Sigmoid colon (tissue), 7 donors: ENCODE data around the gene ZG16. TPM values are rescaled to one million over a fixed set of nuclear protein-coding genes. Genes with fewer than 3 reads are reported as not detected.

ENCODE experiments used
- DNase-seq: peaks from one replicate; pipeline ENCODE4 v3.0.0-alpha.2; 2019
- H3K27ac ChIP-seq, 4 donors: fragments of 200-600 bp; sonication (generic); one replicate each; pipeline ENCODE4 v1.5.1; 2016 to 2019; ENCODE audit warnings: mild to moderate bottlenecking in 1 of 4
- H3K27me3 ChIP-seq, 3 donors: fragments of 200-600 bp; sonication (generic); one replicate each; pipeline ENCODE4 v1.5.1; 2019; ENCODE audit warnings: mild to moderate bottlenecking in 1 of 3
- H3K36me3 ChIP-seq, 4 donors: fragments of 200-600 bp; sonication (generic); one replicate each; pipeline ENCODE4 v1.5.1; 2016 to 2019
- H3K4me1 ChIP-seq, 4 donors: fragments of 200-600 bp; sonication (generic); one replicate each; pipeline ENCODE4 v1.5.1; 2017 to 2019
- H3K4me3 ChIP-seq, 4 donors: fragments of 200-600 bp; sonication (generic); one replicate each; pipeline ENCODE4 v1.5.1; 2017 to 2019; ENCODE audit warnings: mild to moderate bottlenecking in 2 of 4, moderate library complexity in 1 of 4
- H3K9me3 ChIP-seq, 4 donors: fragments of 200-600 bp in 3 of 4; sonication (generic) in 3 of 4; one replicate each; pipeline versions ENCODE4 v1.5.1 to v1.6.1; 2013 to 2019
- EP300 ChIP-seq, 4 donors: sonication (generic); formaldehyde crosslinking; IDR thresholded peaks; one replicate each; pipeline ENCODE4 v1.6.1; 2017; ENCODE audit warnings: antibody characterized with exemption in 4 of 4
- POLR2A ChIP-seq, 2 donors: fragments of 450-650 bp; IDR thresholded peaks; one replicate each; pipeline ENCODE4 v1.6.1; 2016; ENCODE audit warnings: antibody characterized with exemption in 2 of 2, mild to moderate bottlenecking in 2 of 2, moderate library complexity in 2 of 2
- POLR2AphosphoS5 ChIP-seq, 4 donors: sonication (generic); formaldehyde crosslinking; IDR thresholded peaks; one replicate each; pipeline ENCODE4 v1.6.1; 2017; ENCODE audit warnings: antibody characterized with exemption in 4 of 4
- WGBS, 2 donors: extraction: QIAGEN DNeasy Blood & Tissue Kit; methylation state at CpG; one replicate each; pipeline ENCODE4 v1.1.7; 2013; 5-methylcytosine and 5-hydroxymethylcytosine counted together
- intact Hi-C: fragments of 100-400 bp; cut with DNase I; formaldehyde crosslinking; loops from one replicate; pipeline ENCODE4 v1.15.1; 2023
- polyA plus RNA-seq, 3 donors: library from polyadenylated mRNA; stranded (reverse); fragments of 200-250 nt; gene quantifications; one replicate each; pipeline ENCODE4 v1.2.3, GENCODE V29; 2013
- total RNA-seq, 4 donors: library from RNA; depleted of rRNA; stranded (reverse); fragments of >200 nt; gene quantifications; one replicate each; pipeline ENCODE4 v1.1.0, GENCODE V29; 2016
- TF ChIP-seq, protein P1 (sequence below), 4 experiments: fragments of 450-650 bp in 3 of 4; fragments of 200-600 bp in 1 of 4; IDR thresholded peaks; one replicate each; pipeline ENCODE4 v1.5.1; 2016 to 2019; ENCODE audit warnings: antibody characterized with exemption in 4 of 4, mild to moderate bottlenecking in 3 of 4, moderate library complexity in 2 of 4
- donor health status: healthy with polysubstance abuse.
- donor health status: Bipolar disorder and iron deficiency.
- donor health status: healthy.

Gene ZG16
- total and polyA plus RNA-seq, 7 donors = 1.4 to 1,249 (median 503) TPM; not detected in 3

DNA sequence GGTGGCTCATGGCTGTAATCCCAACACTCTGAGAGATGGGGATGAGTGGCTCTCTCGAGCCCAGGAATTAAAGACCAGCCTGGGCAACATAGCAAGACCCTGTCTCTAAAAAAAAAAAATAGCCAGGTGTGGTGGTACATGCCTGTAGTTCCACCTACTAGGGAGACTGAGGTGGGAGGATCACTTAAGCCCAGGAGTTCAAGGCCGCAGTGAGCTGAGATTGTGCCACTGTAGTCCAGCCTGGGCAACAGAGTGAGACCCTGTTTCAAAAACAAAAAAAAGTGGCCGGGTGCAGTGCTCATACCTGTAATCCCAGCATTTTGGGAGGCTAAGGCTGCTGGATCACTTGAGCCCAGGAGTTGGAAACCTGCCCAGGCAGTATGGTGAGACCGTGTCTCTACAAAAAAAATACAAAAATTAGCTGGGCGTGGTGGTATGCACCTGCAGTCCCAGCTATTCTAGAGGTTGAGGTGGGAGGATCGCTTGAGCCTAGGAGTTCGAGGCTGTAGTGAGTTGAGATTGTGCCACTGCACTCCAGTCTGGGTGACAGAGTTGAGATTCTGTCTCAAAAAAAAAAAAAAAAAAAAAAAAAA lies 35.3 kb upstream of the ZG16 start:
- H3K27me3 ChIP-seq = peaks cover 0 to 5% (median 0%) of the 10 kb centered on the region in 3 donors
- H3K36me3 ChIP-seq = no peaks in the 10 kb centered on the region
- H3K27ac ChIP-seq = no peak overlapping the region
- no peak for TF ChIP-seq EP300 (IDR thresholded peaks at IDR 0.05)
- TF ChIP-seq, protein P1, sequence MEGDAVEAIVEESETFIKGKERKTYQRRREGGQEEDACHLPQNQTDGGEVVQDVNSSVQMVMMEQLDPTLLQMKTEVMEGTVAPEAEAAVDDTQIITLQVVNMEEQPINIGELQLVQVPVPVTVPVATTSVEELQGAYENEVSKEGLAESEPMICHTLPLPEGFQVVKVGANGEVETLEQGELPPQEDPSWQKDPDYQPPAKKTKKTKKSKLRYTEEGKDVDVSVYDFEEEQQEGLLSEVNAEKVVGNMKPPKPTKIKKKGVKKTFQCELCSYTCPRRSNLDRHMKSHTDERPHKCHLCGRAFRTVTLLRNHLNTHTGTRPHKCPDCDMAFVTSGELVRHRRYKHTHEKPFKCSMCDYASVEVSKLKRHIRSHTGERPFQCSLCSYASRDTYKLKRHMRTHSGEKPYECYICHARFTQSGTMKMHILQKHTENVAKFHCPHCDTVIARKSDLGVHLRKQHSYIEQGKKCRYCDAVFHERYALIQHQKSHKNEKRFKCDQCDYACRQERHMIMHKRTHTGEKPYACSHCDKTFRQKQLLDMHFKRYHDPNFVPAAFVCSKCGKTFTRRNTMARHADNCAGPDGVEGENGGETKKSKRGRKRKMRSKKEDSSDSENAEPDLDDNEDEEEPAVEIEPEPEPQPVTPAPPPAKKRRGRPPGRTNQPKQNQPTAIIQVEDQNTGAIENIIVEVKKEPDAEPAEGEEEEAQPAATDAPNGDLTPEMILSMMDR (IDR thresholded peaks at IDR 0.05) = no peak
- no peak for TF ChIP-seq POLR2A (IDR thresholded peaks at IDR 0.05)
- TF ChIP-seq POLR2AphosphoS5 (IDR thresholded peaks at IDR 0.05) = no peak
- intact Hi-C loops = no loop called here
- no peak overlapping the region for H3K4me3 ChIP-seq
- H3K9me3 ChIP-seq = no peaks in the 10 kb centered on the region
- no peaks in the 10 kb centered on the region for H3K4me1 ChIP-seq
- 54 to 72% methylated on average over 7 of the region's 7 CpGs for WGBS, 2 donors
- DNase-seq = no peak

DNA sequence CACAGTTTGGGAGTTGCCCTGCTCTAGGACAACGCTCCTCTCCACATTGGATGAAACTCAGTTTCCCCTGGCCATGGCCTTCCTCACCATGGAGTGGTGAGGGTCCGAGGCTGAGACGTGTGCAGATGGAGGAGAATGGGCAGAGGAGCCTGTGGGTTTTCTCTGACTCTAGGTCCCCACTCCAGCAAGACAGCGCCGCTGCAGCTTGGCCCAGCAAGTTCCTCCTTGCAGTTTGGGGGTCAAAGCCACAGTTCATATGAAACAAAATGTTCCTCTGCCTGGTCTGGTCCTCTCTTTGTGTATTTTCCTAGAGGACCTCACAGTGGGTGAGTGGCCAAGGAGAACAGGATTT lies 34.6 kb upstream of the ZG16 start:
- intact Hi-C loops = no loop called here
- Histone ChIP-seq H3K27ac (no peak overlapping the region), H3K4me3 (no peak overlapping the region), H3K27me3 (peaks cover 0 to 5% (median 0%) of the 10 kb centered on the region in 3 donors), H3K36me3 (no peaks in the 10 kb centered on the region), H3K9me3 (no peaks in the 10 kb centered on the region), H3K4me1 (no peaks in the 10 kb centered on the region)
- no peak for DNase-seq
- WGBS, 2 donors = 74 to 83% methylated on average over 5 of the region's 5 CpGs
- TF ChIP-seq POLR2A (IDR thresholded peaks at IDR 0.05) (no peak), POLR2AphosphoS5 (IDR thresholded peaks at IDR 0.05) (no peak), EP300 (IDR thresholded peaks at IDR 0.05) (no peak)
- TF ChIP-seq, protein P1 (IDR thresholded peaks at IDR 0.05) = no peak

DNA sequence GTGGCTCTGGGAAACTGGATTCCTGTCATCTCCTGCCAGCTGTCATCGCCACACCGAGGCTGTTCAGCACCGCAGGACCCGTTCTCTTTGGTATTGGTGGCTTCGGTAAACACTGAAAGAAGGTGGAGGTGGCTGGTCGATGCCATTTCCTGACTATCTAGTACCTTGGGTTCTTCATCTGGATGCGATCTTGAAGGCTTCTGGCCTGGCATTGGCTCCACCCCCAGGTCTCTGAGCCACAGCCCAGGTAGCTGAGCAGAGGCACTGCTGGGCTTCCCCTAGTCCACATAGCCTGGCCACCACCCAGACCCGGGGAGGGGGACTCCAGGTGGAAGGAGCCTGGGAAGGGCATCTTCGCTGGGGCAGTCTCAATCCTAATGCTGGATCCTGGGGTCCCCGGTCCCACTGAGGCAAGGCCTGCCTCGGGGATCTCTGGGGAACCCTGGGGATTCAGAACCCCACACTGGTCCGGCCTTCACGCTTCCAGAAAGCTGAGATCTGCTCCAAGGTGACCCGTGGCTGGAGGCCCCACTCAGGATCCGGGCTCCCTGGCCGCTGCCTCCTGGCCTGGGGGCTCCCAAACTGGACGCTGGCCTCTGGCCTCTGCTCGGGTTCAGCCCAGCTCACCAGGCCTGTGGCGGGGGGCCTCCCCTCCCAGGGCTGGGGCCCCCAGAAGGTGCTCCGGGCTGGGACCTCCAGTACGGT lies 34.1 kb upstream of the ZG16 start:
- 80 to 81% methylated on average over 21 of the region's 21 CpGs for WGBS, 2 donors
- Histone ChIP-seq H3K36me3 (no peaks in the 10 kb centered on the region), H3K27me3 (peaks cover 0 to 5% (median 0%) of the 10 kb centered on the region in 3 donors), H3K9me3 (no peaks in the 10 kb centered on the region), H3K4me3 (no peak overlapping the region), H3K4me1 (no peaks in the 10 kb centered on the region), H3K27ac (no peak overlapping the region)
- no peak for DNase-seq
- TF ChIP-seq, protein P1 (IDR thresholded peaks at IDR 0.05) = no peak
- no peak for TF ChIP-seq POLR2A (IDR thresholded peaks at IDR 0.05)
- no peak for TF ChIP-seq POLR2AphosphoS5 (IDR thresholded peaks at IDR 0.05)
- no peak for TF ChIP-seq EP300 (IDR thresholded peaks at IDR 0.05)
- intact Hi-C loops = no loop called here

DNA sequence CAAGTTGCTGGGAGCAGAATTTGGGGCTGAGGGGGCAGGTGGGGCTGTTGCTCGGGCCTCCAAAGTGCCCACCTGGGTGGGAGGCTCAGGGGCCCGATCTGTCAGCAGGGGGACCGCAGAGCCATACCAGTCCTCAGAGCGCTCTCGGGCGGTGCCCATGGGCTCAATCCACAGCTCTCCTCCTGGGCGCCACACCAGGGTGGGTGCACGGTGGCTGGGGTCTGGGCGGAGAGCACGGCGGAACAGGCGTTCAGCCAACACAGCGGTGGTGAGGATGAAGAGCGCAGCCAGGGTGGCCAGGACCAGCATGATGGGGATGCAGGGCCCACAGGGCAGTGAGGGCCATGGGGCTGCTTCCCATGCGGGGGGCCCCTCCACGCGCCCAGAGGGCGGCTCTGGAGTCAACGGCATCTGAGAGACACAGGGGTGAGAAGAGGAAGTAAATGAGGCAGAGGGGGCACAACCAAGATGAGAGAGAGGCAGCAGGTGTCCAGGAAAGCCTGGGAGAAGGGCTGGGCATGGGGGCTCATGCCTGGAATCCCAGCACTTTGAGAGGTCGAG lies 33.4 kb upstream of the ZG16 start:
- DNase-seq = no peak
- Histone ChIP-seq H3K27ac (no peak overlapping the region), H3K36me3 (no peaks in the 10 kb centered on the region), H3K27me3 (peaks cover 0 to 5% (median 0%) of the 10 kb centered on the region in 3 donors), H3K9me3 (no peaks in the 10 kb centered on the region), H3K4me3 (no peak overlapping the region), H3K4me1 (no peaks in the 10 kb centered on the region)
- intact Hi-C loops = no loop called here
- TF ChIP-seq POLR2AphosphoS5 (IDR thresholded peaks at IDR 0.05) (no peak), POLR2A (IDR thresholded peaks at IDR 0.05) (no peak), EP300 (IDR thresholded peaks at IDR 0.05) (no peak)
- TF ChIP-seq, protein P1 (IDR thresholded peaks at IDR 0.05) = no peak
- 69 to 86% methylated on average over 20 of the region's 20 CpGs for WGBS, 2 donors
